ENCODE measurements around the gene ARHGAP15.

ARHGAP15 gene

GRCh38 chr2:143545949-143546255, 416.7 kb downstream of the ARHGAP15 start:
- no peak for DNase-seq

GRCh38 chr2:143548032-143548431, 418.8 kb downstream of the ARHGAP15 start:
- DNase-seq, result no peak

- no peak for DNase-seq
These were observed 421.3 kb downstream of the ARHGAP15 start for GRCh38 chr2:143550500-143550899.

GRCh38 chr2:143551971-143552650, 422.9 kb downstream of the ARHGAP15 start:
- no peak for DNase-seq

GRCh38 chr2:143553261-143553660, 424.0 kb downstream of the ARHGAP15 start:
- no peak for DNase-seq

GRCh38 chr2:143558665-143559064, 429.4 kb downstream of the ARHGAP15 start:
- DNase-seq, result no peak

GRCh38 chr2:143559147-143559546, 429.9 kb downstream of the ARHGAP15 start:
- DNase-seq, result no peak

GRCh38 chr2:143560724-143561123, 431.5 kb downstream of the ARHGAP15 start:
- no peak for DNase-seq

- DNase-seq, result no peak
These were observed 435.2 kb downstream of the ARHGAP15 start for GRCh38 chr2:143564419-143564818.

- DNase-seq, result no peak
These were observed 442.5 kb downstream of the ARHGAP15 start for GRCh38 chr2:143571747-143572146.

- no peak for DNase-seq
These were observed 443.2 kb downstream of the ARHGAP15 start for GRCh38 chr2:143572421-143572820.

- DNase-seq, result no peak
These were observed 444.9 kb downstream of the ARHGAP15 start for GRCh38 chr2:143574069-143574468.

- no peak for DNase-seq
These were observed 446.1 kb downstream of the ARHGAP15 start for GRCh38 chr2:143575340-143575739.

- no peak for DNase-seq
These were observed 448.3 kb downstream of the ARHGAP15 start for GRCh38 chr2:143577489-143577888.

- DNase-seq, result no peak
These were observed 450.2 kb downstream of the ARHGAP15 start for GRCh38 chr2:143579456-143579855.

GRCh38 chr2:143581134-143581533, 451.9 kb downstream of the ARHGAP15 start:
- no peak for DNase-seq

GRCh38 chr2:143582046-143582747, 453.0 kb downstream of the ARHGAP15 start:
- no peak for DNase-seq

- no peak for DNase-seq
These were observed 455.7 kb downstream of the ARHGAP15 start for GRCh38 chr2:143584936-143585335.

GRCh38 chr2:143586119-143586518, 456.9 kb downstream of the ARHGAP15 start:
- DNase-seq, result no peak

GRCh38 chr2:143588746-143589145, 459.5 kb downstream of the ARHGAP15 start:
- DNase-seq, result no peak

GRCh38 chr2:143594161-143594560, 464.9 kb downstream of the ARHGAP15 start:
- no peak for DNase-seq

- no peak for DNase-seq
These were observed 465.5 kb downstream of the ARHGAP15 start for GRCh38 chr2:143594745-143595144.

- no peak for DNase-seq
These were observed 470.9 kb downstream of the ARHGAP15 start for GRCh38 chr2:143600116-143600515.

- no peak for DNase-seq
These were observed 472.6 kb downstream of the ARHGAP15 start for GRCh38 chr2:143601828-143602227.
